Cerebellar cortex (tissue), 1 donor: ENCODE data around the gene ITPK1.
A peak's percentile ranks its signal among the peaks of the same experiment; 100 is the strongest.

Source experiments
- DNase-seq: peaks from one replicate; pipeline ENCODE4 v3.0.0-alpha.2; 2015; ENCODE audit warnings: low spot score

ITPK1 gene

GRCh38 chr14:92988786-92989755 lies 126.7 kb downstream of the ITPK1 start:
- DNase-seq: no peak

DNA sequence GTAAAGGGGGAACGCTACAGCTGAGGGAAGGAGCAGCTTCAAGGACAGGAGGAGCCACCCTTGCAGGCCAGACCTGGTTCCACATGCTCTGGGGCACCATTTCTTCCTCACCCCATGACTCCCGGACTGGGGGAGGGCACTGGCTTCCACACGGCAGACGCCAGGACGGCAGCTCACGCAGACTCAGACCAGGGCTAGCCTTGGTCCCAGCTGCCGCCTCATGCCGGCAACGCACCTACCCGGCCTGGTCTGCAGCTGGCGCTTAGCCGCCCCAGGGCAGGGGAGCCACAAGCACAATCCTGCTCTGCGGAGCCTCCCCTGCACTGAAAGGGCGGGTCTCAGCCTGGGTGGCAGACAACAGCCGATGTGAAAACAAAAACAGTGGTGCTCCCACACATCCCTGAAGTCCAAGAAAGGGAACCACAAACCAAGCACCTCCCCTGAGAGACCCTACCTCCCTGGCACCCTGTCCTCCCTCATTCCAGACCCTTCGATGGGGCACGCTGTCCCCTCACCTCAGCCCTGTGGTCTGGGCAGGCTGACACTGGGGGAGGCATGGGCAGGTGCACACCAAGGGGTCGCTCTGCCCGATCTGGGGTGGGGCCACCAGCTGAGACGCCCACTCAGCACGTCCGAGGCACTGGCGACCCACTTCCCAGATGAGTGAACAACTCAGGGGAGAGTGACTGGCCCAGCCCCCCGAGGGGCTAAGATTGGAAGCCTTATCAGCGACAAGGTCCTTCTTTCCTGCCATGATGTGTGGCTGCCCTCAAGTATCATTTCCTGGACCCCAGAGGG lies 127.8 kb downstream of the ITPK1 start:
- DNase-seq: no peak

DNA sequence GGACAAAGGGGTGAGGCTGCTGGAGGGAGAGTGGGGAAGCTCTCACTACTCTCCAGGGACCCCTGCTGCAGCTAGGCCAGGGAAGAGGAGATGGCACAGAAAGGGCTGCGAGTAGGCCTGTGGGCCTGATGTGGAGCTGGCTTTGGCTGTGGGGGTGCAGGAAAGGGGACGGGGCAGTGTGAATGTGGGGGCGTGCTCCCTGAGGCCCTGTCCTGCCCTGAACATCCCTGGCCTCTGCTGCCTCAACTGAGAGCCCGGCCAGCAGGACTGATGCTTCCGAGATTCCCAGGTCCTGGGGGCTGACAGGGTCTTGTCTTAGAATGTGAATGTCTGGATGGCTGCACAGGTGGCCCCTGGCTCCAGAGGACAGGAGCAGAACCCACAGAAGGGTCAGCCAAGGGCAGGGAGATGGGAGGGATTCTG lies 128.6 kb downstream of the ITPK1 start:
- DNase-seq: no peak

- DNase-seq: peak; percentile 53
Observed at GRCh38 chr14:92986254-92987147, 129.2 kb downstream of the ITPK1 start.

DNA sequence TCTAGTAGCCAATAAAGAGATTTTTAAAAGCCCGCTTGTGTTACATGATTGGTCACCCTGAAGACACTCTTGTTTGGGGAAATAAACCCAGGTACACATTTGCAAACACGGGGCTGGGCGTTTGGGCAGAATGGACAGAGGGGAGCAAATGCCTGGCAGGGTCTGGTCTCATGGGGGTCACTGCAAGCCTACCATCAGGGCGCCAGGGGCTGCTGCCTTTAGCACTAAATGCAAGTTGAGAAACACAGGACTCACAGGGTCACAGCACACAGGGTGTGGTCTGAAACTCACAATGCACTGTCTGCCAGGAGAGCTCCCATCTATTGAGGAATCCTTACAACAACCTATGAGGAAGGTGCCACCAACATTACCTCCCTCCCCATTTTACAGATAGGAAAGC lies 130.2 kb downstream of the ITPK1 start:
- DNase-seq: no peak

- DNase-seq: no peak
Observed at GRCh38 chr14:92984896-92985295, 130.8 kb downstream of the ITPK1 start.

GRCh38 chr14:92984082-92984788 lies 131.5 kb downstream of the ITPK1 start:
- DNase-seq: no peak

DNA sequence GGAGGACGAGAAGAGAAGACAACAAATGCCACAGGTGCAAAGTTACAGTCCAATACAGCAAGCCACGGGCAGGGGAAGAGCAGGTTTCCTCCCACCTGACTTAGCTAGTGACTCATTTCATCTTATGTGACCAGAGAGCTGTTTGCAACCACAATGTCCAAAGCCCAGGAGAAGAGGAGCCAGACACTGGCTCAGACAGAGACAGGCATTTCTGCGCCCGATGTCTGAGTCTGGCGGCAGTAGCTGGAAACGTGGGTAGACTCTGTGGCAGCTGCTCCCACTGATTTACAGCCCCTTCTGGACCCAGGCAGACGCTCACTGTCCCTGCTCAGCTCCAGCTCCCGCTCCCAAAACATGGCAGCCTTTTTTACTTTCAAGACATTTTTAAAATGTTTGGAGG lies 132.8 kb downstream of the ITPK1 start:
- DNase-seq: no peak

DNA sequence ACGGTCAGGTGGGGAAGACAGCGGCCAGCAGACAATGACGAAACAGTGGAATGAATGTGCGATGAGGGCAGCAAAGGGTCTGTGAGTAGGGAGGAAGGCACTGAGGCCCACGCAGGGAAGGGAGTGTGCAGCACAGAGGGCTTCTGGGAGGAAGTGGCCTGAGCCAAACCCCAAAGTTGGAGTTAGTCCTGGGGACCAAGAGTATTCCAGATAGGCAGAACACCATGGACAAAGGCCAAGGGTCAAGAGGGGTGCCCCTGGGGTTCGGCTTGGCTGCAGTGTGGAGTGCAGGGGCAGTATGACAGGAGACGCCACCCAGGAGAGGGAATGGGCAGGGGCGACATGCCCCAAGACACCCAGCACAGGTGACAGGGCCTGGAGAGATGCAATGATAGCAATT lies 134.0 kb downstream of the ITPK1 start:
- DNase-seq: no peak

- DNase-seq: no peak
Observed at GRCh38 chr14:92980866-92981265, 134.9 kb downstream of the ITPK1 start.

DNA sequence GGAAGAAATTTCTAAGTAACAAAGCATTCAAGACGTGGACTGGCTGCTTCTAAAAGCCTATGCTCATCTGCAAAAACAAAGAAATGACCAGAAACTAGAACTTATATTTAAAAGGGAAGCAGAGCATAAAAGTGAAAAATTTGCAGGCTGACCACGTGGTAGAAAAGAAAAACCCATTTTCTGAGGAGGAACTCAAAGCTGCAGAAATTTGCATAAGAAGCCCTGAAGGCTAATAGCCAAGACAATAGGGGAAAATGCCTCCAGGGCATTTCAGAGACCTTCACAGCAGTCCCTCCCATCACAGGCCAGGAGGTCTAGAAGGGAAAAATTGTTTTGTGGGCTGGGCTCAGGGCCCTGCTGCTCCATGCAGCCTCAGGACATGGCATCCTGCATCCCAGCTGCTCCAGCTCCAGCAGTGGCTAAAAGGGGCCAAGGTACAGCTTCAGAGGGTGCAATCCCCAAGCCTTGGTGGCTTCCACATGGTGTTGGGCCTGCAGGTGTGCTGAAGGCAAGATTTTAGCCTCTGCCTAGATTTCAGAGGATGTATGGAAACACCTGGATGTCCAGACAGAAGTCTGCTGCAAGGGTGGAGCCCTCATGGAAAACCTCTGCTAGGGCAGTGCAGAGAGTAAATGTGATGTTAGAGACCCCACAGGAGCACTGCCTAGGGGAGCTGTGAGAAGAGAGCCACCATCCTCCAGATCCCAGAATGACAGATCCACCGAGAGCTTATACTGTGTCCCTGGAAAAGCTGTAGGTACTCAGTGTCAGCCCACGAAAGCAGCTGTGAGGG lies 137.3 kb downstream of the ITPK1 start:
- DNase-seq: no peak

DNA sequence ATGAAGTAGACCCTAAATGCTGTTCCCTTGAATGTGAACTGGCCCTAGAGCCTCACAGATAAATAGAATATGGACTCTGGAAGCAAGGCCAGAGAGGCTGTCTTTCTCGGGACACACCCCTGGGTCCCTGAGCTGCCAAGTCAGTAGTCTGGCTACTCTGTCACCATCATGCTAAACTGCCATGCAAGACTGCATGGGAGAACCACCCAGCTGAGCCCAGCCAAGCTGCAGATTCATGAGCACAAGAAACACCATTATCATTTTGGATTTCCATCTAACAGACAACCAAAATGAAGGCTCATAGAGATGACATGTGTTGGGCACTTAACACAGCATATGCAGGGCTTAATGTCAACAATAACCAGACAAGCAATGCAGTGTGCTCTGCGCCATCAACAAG lies 139.5 kb downstream of the ITPK1 start:
- DNase-seq: no peak

DNA sequence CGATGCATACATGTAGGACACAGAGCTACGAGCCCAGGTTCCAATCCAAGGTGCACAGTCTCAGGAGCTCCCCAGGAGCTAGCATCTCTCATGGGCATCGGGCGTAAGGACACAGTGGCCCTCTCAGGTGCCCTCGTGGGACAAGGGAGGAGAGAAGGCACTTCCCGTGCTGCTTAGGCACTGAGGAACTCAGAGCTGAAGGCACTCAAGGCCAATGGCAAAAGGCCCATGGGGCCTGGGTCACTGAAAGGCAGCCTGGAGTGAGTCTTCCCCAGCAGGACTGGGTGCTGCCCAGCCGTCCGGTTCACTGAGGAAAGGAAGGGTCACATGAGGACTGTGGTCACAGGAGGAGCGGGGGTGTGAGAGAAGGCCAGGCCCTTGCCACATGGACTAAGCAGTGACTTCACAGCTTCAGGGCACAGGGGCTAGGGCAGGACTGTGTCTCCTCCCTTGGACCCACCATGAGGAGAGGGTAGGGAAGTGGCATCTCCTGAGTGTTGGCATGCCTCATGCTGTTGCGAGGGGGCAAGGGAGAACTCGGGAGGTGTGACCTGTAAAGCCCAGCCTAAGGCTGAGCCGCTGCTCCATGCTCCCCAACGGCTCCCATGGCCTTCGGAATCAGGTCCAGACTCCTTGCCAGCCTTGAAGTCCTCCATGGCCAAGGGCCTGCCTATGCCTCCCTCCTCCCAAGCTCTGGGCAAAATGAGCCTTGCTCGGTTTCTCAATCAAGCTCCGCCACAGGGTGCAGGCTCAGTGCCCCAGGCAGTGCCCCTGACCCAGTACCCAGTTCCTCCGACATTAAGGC lies 141.0 kb downstream of the ITPK1 start:
- DNase-seq: no peak

GRCh38 chr14:92973798-92974372 lies 141.8 kb downstream of the ITPK1 start:
- DNase-seq: no peak

- DNase-seq: peak; percentile 47
Observed at GRCh38 chr14:92973261-92973797, 142.4 kb downstream of the ITPK1 start.

DNA sequence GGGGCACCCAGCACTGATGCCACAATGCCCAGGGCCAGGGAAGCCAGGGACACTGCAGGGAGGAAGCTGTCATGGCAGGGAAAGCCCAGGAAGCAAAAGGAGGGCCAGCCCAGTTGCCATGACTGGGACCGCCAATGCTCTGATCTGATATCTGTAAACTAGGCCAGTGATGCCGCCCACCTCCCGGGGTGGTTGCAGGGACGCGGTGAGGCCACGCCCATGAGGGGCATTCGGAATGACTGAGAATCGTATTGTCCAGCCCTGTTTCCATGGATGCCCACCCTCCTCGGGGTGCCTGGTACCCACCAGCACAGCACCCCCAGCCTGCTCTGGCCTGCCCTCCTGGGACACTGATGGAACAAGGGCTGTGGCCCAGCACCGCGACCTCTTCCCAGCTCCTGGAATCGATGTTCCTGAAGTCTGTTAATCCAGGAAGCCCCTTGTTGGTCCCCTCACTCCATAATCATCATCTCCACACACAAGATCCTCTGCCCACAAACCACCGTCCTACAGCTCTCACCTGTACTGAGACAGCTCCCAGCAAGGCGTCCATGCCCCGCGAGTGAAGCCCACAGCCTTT lies 144.0 kb downstream of the ITPK1 start:
- no peak for DNase-seq

DNA sequence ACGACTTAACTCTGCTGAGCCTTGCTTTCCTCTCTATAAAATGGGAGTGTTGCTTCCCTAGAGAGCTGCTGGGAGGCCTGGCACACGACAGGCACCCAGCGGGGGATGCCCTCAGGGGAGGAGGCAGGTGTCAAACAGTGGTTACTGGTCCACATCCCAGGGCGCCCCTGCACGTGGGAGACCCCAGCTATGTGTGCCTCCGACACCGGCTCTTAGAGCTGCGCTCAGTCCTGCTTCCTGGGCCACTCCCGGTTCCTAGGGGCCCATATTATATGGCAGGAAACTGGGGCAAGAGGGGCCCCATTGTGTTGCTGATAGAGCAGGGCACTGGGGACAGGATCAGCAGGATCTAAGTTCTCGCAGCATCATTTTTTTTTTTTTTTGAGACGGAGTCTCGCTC lies 145.5 kb downstream of the ITPK1 start:
- no peak for DNase-seq

DNA sequence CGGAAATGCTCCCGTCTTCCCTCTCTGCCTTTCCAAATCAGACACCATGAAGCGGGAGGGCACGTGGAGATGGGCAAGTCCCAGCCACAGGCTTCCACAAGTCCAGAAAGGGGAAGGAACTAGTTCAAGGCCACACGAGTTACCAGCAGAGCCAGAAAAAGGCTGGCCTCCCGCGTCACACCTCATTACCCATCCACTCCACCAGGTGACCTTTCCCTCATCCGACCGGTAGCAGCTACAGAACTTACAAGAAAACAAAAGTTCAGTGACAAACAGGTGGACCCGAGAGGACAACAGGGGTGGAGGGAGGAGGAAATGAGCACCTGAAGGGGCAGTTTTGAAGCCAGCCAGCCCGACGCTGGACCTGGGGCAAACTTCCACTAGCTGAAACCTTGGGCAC lies 145.9 kb downstream of the ITPK1 start:
- DNase-seq: no peak

DNA sequence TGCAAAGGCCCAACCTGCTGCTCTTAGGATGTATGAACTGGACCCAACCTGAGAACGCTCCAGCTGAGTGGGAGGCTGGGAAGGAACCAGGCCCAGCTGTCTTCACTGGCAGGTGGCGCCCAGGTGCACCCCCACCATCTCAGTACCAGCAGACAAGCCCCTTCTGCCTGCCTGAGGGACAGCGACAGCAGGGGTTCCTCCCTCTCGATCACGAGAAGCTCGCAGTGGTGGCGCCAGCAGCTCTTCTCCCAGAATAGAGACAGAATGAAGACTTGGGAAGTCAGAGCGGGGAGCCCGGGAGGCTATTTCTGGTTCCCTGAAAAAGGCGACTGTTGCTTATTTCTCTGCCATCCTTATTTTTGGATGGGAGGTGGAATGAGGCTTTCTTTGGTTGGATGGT lies 146.3 kb downstream of the ITPK1 start:
- no peak for DNase-seq
